GM23338 (cell line): Measurements from ENCODE around the gene ADIPOR2. TPM values are rescaled to one million over a fixed set of nuclear protein-coding genes. Genes with fewer than 3 reads are reported as not detected.

ENCODE experiments used
- ATAC-seq: fragments of 200-7000 bp; cut with Tn5 transposase; 3 replicates; pipeline ENCODE4 v1.9.1; 2020
- DNase-seq: peaks from one replicate; pipeline ENCODE4 v3.0.0-alpha.2; 2015; ENCODE audit warnings: low spot score
- H2AFZ ChIP-seq: fragments of 200-600 bp; sonication (generic); 2 replicates; pipeline ENCODE4 v1.8.0; 2016; ENCODE audit warnings: antibody characterized with exemption, mild to moderate bottlenecking, moderate library complexity
- H3F3A ChIP-seq: fragments of 200-600 bp; sonication (generic); replicated peaks from 2 replicates; pipeline ENCODE4 v1.8.0; 2017; ENCODE audit warnings: antibody characterized with exemption, mixed run types, low read depth
- H3K27ac ChIP-seq: fragments of 200-600 bp; sonication (generic); 2 replicates; pipeline ENCODE4 v1.6.1; 2016; ENCODE audit warnings: low read depth
- H3K27me3 ChIP-seq: fragments of 200-600 bp; sonication (generic); 2 replicates; pipeline ENCODE4 v1.8.0; 2016; ENCODE audit warnings: mild to moderate bottlenecking, mixed run types, moderate library complexity; ENCODE audit not compliant: insufficient read depth
- H3K36me3 ChIP-seq: fragments of 200-600 bp; sonication (generic); 2 replicates; pipeline ENCODE4 v1.8.0; 2016; ENCODE audit warnings: mild to moderate bottlenecking; ENCODE audit not compliant: insufficient read depth
- H3K4me1 ChIP-seq: fragments of 200-600 bp; sonication (generic); 2 replicates; pipeline ENCODE4 v1.8.0; 2016; ENCODE audit warnings: mild to moderate bottlenecking, moderate library complexity; ENCODE audit not compliant: insufficient read depth
- H3K4me2 ChIP-seq: fragments of 200-600 bp; sonication (generic); 2 replicates; pipeline ENCODE4 v1.7.1; 2017; ENCODE audit warnings: mixed run types
- H3K4me3 ChIP-seq: fragments of 200-600 bp; sonication (generic); 2 replicates; pipeline ENCODE4 v1.6.1; 2016; ENCODE audit warnings: mixed run types
- H3K79me2 ChIP-seq: fragments of 200-600 bp; sonication (generic); replicated peaks from 2 replicates; pipeline ENCODE4 v1.8.0; 2017; ENCODE audit warnings: mild to moderate bottlenecking; ENCODE audit not compliant: insufficient read depth
- H3K9me2 ChIP-seq: fragments of 200-600 bp; sonication (generic); 2 replicates; pipeline ENCODE4 v1.8.0; 2017; ENCODE audit not compliant: insufficient read depth
- H4K20me1 ChIP-seq: fragments of 200-600 bp; sonication (generic); replicated peaks from 2 replicates; pipeline ENCODE4 v1.8.0; 2017; ENCODE audit warnings: mild to moderate bottlenecking; ENCODE audit not compliant: insufficient read depth
- H3K27ac Mint-ChIP-seq: 2 replicates; pipeline ENCODE4 v1.8.0; 2020; ENCODE audit warnings: inconsistent platforms, mild to moderate bottlenecking, moderate library complexity, mixed read lengths
- H3K27me3 Mint-ChIP-seq: 3 replicates; pipeline ENCODE4 v1.8.0; 2022; ENCODE audit warnings: low read depth, mild to moderate bottlenecking, moderate library complexity, mixed read lengths, inconsistent platforms; ENCODE audit not compliant: insufficient read depth, poor library complexity
- H3K36me3 Mint-ChIP-seq: 3 replicates; pipeline ENCODE4 v1.8.0; 2021; ENCODE audit warnings: low read depth, mild to moderate bottlenecking, inconsistent platforms, moderate library complexity, mixed read lengths
- H3K4me1 Mint-ChIP-seq: 3 replicates; pipeline ENCODE4 v1.8.0; 2020; ENCODE audit warnings: mild to moderate bottlenecking, inconsistent platforms, mixed read lengths
- H3K4me3 Mint-ChIP-seq: 3 replicates; pipeline ENCODE4 v1.8.0; 2021; ENCODE audit warnings: moderate library complexity, mild to moderate bottlenecking, inconsistent platforms, mixed read lengths
- H3K9me3 Mint-ChIP-seq: 3 replicates; pipeline ENCODE4 v1.8.0; 2020; ENCODE audit warnings: moderate library complexity, mild to moderate bottlenecking, inconsistent platforms, mixed read lengths
- EZH2 ChIP-seq: fragments of 200-600 bp; sonication (generic); IDR thresholded peaks from one replicate; pipeline ENCODE4 v1.8.0; 2017; ENCODE audit warnings: antibody characterized with exemption, mild to moderate bottlenecking, low read depth; ENCODE audit not compliant: unreplicated experiment
- EZH2phosphoT487 ChIP-seq: fragments of 200-600 bp; sonication (generic); IDR thresholded peaks from one replicate; pipeline ENCODE4 v1.8.1; 2018; ENCODE audit warnings: antibody characterized with exemption; ENCODE audit not compliant: unreplicated experiment
- JUNB ChIP-seq: IDR thresholded peaks from one replicate; pipeline ENCODE4 v1.6.1; 2016; ENCODE audit warnings: antibody characterized with exemption; ENCODE audit not compliant: unreplicated experiment
- NANOG ChIP-seq: IDR thresholded peaks from 2 replicates; pipeline ENCODE4 v1.6.1; 2016; ENCODE audit warnings: antibody characterized with exemption, borderline replicate concordance
- POLR2AphosphoS5 ChIP-seq: IDR thresholded peaks from 2 replicates; pipeline ENCODE4 v1.6.1; 2016; ENCODE audit warnings: antibody characterized with exemption, low read depth
- STAT1 ChIP-seq: IDR thresholded peaks from one replicate; pipeline ENCODE4 v1.6.1; 2016; ENCODE audit warnings: antibody characterized with exemption; ENCODE audit not compliant: unreplicated experiment
- ZNF114 ChIP-seq: fragments of 250-450 bp; sonication (Bioruptor Pico); IDR thresholded peaks from 2 replicates; pipeline ENCODE4 v1.5.0; 2020; ENCODE audit warnings: mild to moderate bottlenecking, moderate library complexity
- polyA plus RNA-seq: library from polyadenylated mRNA; unstranded; fragments of >200 nt; fragmentation: Nextera tagmentation; extraction: Ambion mirVana; gene quantifications from 2 replicates; pipeline ENCODE4 v1.2.1, GENCODE V29; 2016
- total RNA-seq: library from RNA; depleted of rRNA; stranded (reverse); fragments of >200 nt; shearing (Covaris generic); gene quantifications from 2 replicates; pipeline ENCODE4 v1.2.3, GENCODE V29; 2014
- TF ChIP-seq, protein P1 (sequence below), 2 experiments: fragments of 200-600 bp in 1 of 2; sonication (generic) in 1 of 2; conservative IDR thresholded peaks; 2 replicates each; pipeline versions ENCODE4 v1.5.1 to v1.6.1; 2016 to 2017; ENCODE audit warnings: antibody characterized with exemption in 2 of 2, low read depth in 2 of 2, mild to moderate bottlenecking in 2 of 2, moderate library complexity in 1 of 2
- TF ChIP-seq, protein P2 (sequence below): fragments of 250-450 bp; sonication (Bioruptor Pico); IDR thresholded peaks from 2 replicates; pipeline ENCODE4 v1.5.0; 2020; ENCODE audit warnings: mild to moderate bottlenecking, moderate library complexity
- TF ChIP-seq, protein P3 (sequence below): IDR thresholded peaks from 2 replicates; pipeline ENCODE4 v1.6.1; 2016; ENCODE audit warnings: antibody characterized with exemption

Gene ADIPOR2
- total and polyA plus RNA-seq, 2 experiments from 2014 or later, result 11.7 to 36.2 TPM

DNA sequence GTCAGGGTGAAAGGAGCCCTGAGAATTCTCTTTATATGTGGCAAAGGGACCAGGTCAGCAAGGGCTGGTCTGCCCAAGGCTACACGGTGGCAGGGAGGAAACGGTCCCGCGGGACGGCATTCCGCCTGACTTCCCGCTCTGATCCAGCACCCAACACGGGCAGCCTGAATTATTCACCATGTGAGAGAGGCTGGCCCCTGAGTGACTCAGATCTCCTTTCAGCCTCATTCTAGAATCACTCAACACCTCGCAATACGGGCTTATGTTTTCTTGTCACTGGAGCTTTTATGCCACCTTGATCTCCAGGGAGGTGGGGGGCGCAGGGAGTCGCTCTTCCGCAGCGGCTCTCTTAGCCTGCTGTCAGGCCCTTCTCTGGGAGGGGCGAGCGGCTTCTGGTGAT is 138.0 kb downstream of the ADIPOR2 start (continued):
- TF ChIP-seq, protein P1, sequence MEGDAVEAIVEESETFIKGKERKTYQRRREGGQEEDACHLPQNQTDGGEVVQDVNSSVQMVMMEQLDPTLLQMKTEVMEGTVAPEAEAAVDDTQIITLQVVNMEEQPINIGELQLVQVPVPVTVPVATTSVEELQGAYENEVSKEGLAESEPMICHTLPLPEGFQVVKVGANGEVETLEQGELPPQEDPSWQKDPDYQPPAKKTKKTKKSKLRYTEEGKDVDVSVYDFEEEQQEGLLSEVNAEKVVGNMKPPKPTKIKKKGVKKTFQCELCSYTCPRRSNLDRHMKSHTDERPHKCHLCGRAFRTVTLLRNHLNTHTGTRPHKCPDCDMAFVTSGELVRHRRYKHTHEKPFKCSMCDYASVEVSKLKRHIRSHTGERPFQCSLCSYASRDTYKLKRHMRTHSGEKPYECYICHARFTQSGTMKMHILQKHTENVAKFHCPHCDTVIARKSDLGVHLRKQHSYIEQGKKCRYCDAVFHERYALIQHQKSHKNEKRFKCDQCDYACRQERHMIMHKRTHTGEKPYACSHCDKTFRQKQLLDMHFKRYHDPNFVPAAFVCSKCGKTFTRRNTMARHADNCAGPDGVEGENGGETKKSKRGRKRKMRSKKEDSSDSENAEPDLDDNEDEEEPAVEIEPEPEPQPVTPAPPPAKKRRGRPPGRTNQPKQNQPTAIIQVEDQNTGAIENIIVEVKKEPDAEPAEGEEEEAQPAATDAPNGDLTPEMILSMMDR (conservative IDR thresholded peaks at IDR 0.05; ENCODE audit: low read depth in 2 of 2), result no peak
- no peak for TF ChIP-seq EZH2

DNA sequence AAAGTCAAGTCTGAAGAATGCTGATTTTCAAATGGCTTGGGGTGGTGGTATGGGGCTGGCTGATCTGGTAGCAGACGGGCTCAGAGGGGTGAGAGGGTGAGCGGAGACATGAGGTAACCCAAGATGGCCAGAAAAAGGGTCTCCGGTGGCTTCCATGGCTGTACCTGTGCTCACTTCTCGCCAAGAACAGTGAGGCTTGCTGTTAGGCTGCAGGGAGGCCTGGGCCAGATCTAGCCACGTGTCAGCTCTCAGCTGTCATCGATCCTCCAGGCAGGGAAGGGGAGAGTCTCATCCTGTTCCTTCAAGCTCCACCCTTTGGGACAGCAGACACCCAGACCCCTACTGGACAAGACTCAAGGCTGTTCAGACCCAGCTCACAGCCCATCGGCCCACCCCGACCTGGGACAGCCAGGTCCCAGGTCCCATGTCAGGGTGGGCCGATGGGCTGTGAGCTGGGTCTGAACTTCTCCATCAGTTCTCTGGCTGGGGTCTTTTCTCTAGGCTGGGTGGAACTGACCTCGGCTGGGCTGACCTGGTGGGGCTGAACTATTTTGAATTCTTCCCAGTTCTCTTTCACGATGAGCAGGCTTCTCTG is 138.5 kb downstream of the ADIPOR2 start:
- Histone ChIP-seq H3K27ac (no peak overlapping the region), H3K4me1 (peaks cover 13% of the 10 kb centered on the region), H3K36me3 (no peaks in the 10 kb centered on the region), H2AFZ (no peak overlapping the region), H3K4me2 (no peak overlapping the region), H3K79me2 (no peaks in the 10 kb centered on the region), H3F3A (no peaks in the 10 kb centered on the region), H4K20me1 (no peaks in the 10 kb centered on the region), H3K27me3 (no peaks in the 10 kb centered on the region), H3K9me2 (no peaks in the 10 kb centered on the region), H3K4me3 (no peak overlapping the region)
- Mint-ChIP-seq H3K27me3 (peaks cover 26% of the 10 kb centered on the region), H3K4me1 (peaks cover 21% of the 10 kb centered on the region), H3K9me3 (no peaks in the 10 kb centered on the region), H3K27ac (no peak overlapping the region), H3K4me3 (no peak overlapping the region), H3K36me3 (no peaks in the 10 kb centered on the region)
- no peak for ATAC-seq
- no peak for TF ChIP-seq EZH2phosphoT487
- no peak for TF ChIP-seq JUNB
- TF ChIP-seq ZNF114 (CRISPR knock-in tag), result no peak
- TF ChIP-seq STAT1, result no peak
- no peak for TF ChIP-seq NANOG
- TF ChIP-seq, protein P1 (conservative IDR thresholded peaks at IDR 0.05; ENCODE audit: low read depth in 2 of 2), result no peak
- TF ChIP-seq EZH2, result no peak
- TF ChIP-seq POLR2AphosphoS5, result no peak
- TF ChIP-seq, protein P2, sequence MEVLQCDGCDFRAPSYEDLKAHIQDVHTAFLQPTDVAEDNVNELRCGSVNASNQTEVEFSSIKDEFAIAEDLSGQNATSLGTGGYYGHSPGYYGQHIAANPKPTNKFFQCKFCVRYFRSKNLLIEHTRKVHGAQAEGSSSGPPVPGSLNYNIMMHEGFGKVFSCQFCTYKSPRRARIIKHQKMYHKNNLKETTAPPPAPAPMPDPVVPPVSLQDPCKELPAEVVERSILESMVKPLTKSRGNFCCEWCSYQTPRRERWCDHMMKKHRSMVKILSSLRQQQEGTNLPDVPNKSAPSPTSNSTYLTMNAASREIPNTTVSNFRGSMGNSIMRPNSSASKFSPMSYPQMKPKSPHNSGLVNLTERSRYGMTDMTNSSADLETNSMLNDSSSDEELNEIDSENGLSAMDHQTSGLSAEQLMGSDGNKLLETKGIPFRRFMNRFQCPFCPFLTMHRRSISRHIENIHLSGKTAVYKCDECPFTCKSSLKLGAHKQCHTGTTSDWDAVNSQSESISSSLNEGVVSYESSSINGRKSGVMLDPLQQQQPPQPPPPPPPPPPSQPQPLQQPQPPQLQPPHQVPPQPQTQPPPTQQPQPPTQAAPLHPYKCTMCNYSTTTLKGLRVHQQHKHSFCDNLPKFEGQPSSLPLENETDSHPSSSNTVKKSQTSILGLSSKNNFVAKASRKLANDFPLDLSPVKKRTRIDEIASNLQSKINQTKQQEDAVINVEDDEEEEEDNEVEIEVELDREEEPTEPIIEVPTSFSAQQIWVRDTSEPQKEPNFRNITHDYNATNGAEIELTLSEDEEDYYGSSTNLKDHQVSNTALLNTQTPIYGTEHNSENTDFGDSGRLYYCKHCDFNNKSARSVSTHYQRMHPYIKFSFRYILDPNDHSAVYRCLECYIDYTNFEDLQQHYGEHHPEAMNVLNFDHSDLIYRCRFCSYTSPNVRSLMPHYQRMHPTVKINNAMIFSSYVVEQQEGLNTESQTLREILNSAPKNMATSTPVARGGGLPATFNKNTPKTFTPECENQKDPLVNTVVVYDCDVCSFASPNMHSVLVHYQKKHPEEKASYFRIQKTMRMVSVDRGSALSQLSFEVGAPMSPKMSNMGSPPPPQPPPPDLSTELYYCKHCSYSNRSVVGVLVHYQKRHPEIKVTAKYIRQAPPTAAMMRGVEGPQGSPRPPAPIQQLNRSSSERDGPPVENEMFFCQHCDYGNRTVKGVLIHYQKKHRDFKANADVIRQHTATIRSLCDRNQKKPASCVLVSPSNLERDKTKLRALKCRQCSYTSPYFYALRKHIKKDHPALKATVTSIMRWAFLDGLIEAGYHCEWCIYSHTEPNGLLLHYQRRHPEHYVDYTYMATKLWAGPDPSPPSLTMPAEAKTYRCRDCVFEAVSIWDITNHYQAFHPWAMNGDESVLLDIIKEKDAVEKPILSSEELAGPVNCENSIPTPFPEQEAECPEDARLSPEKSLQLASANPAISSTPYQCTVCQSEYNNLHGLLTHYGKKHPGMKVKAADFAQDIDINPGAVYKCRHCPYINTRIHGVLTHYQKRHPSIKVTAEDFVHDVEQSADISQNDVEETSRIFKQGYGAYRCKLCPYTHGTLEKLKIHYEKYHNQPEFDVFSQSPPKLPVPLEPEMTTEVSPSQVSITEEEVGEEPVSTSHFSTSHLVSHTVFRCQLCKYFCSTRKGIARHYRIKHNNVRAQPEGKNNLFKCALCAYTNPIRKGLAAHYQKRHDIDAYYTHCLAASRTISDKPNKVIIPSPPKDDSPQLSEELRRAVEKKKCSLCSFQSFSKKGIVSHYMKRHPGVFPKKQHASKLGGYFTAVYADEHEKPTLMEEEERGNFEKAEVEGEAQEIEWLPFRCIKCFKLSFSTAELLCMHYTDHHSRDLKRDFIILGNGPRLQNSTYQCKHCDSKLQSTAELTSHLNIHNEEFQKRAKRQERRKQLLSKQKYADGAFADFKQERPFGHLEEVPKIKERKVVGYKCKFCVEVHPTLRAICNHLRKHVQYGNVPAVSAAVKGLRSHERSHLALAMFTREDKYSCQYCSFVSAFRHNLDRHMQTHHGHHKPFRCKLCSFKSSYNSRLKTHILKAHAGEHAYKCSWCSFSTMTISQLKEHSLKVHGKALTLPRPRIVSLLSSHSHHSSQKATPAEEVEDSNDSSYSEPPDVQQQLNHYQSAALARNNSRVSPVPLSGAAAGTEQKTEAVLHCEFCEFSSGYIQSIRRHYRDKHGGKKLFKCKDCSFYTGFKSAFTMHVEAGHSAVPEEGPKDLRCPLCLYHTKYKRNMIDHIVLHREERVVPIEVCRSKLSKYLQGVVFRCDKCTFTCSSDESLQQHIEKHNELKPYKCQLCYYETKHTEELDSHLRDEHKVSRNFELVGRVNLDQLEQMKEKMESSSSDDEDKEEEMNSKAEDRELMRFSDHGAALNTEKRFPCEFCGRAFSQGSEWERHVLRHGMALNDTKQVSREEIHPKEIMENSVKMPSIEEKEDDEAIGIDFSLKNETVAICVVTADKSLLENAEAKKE (CRISPR knock-in tag), result no peak
- TF ChIP-seq, protein P3, sequence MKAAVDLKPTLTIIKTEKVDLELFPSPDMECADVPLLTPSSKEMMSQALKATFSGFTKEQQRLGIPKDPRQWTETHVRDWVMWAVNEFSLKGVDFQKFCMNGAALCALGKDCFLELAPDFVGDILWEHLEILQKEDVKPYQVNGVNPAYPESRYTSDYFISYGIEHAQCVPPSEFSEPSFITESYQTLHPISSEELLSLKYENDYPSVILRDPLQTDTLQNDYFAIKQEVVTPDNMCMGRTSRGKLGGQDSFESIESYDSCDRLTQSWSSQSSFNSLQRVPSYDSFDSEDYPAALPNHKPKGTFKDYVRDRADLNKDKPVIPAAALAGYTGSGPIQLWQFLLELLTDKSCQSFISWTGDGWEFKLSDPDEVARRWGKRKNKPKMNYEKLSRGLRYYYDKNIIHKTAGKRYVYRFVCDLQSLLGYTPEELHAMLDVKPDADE, result no peak
- DNase-seq, result no peak
